GM18861 (cell line): Measurements from ENCODE around the gene PROKR2.

Source experiments
- ATAC-seq: cut with Tn5 transposase; IDR thresholded peaks from one replicate; pipeline ENCODE4 v1.9.1; 2021; ENCODE audit not compliant: unreplicated experiment

PROKR2 gene

DNA sequence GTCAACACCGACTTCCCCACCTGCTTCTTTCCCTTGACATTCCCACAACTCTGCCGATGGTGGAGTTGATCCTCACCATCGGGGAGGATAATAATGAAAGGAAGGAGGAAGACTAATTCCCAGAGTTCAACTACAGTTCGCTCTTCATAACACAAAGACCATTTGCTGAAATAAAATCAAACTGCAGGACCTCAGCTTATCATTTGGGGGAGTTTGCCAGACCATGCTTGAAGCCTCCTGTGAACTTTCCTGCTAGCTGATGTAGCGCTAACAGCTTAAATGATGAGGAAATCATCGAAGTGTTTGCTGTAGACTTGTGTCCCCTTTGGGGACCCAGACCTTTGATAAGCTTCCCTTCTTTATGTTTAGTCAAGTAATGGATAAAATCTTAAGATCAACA lies 26.2 kb downstream of the PROKR2 start:
- ATAC-seq: no peak

DNA sequence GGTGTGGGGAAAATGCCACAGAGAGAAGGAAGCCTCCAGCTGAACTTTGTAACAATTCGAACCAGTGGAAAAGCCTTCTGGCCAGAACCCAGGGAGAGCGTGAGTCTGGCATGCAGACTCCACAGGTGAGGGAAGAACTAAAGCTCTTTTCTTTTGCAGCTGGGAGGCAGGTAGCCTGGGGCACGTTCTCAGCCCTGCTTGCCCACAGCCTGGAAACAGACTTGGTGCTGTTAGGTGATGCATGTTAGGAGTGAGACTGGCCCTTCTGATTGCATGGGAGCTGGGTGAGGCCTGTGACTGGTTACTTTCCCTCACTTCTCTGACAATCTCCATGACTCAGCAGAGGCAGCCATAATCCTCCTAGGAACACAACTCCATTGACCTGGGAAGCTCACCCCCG lies 34.2 kb downstream of the PROKR2 start:
- no peak for ATAC-seq

GRCh38 chr20:5279661-5280060 lies 37.1 kb downstream of the PROKR2 start:
- no peak for ATAC-seq

- ATAC-seq: no peak
Observed at GRCh38 chr20:5272268-5272667, 44.5 kb downstream of the PROKR2 start.

- ATAC-seq: no peak
Observed at GRCh38 chr20:5270603-5271002, 46.2 kb downstream of the PROKR2 start.

- ATAC-seq: no peak
Observed at GRCh38 chr20:5268449-5268848, 48.3 kb downstream of the PROKR2 start.

DNA sequence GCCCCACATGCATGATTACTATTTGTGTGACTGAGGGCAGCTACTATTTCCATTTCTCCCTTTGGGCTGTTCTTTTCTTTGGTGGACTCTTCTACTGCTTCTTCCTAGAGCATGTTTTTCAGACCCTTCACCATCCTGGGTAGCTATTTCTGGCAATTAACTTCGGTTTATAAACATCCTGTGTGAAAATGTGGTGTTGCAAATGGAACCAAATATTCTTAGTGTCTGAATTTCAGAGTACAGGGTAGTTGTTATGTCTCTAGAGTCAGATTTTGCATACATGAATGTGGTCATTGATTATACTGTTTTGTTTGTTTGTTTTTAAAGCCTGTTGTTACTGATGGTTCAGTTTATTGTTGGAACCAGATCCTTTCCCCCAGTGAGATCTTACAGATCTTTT lies 49.7 kb downstream of the PROKR2 start:
- ATAC-seq: no peak
